Heart left ventricle (tissue), 13 donors: ENCODE measurements around the gene PDE11A.

ENCODE experiments used
- CTCF ChIP-seq, 12 donors: fragments of 200-600 bp; sonication (generic) in 4 of 12; IDR thresholded peaks; one replicate each; pipeline versions ENCODE4 v1.5.0 to v1.8.0; 2018 to 2022; ENCODE audit warnings: antibody characterized with exemption in 12 of 12, mild to moderate bottlenecking in 5 of 12
- POLR2A ChIP-seq, 2 donors: fragments of 450-650 bp; IDR thresholded peaks; one replicate each; pipeline ENCODE4 v1.6.1; 2017; ENCODE audit warnings: antibody characterized with exemption in 2 of 2, mild to moderate bottlenecking in 2 of 2, moderate library complexity in 2 of 2
- donor health status: ischemic (EF 13 %, LVEDD 7.1; RV severe dilation, severe dysfunction).
- donor health status: DM: no; HTN: yes; CAD: no.
- donor health status: DM: no; HTN: no; CAD: no.
- donor health status: ischemic (EF 25% LVEDD 6.9; RV normal size, moderate dysfunction).
- donor health status: ischemic (EF 25% LVEDD 5.7; RV mildly dilated, moderate dysfunction).
- donor health status: ischemic (EF 35%, LVEDD 5.7; RV mildly dilated, moderate dysfunction).
- donor health status: nonischemic (EF 11% LVEDD 7.7; RV severe dilation, severe dysfunction).
- donor health status: DM: yes; HTN: yes; CAD: no.
- donor health status: PGD.
- donor health status: ischemic (EF 29% LVEDD 5.4; RV normal size, mild dysfunction).
- donor health status: nonischemic (EF 23%, LVEDD 6.1; RV moderate dilation, normal function).

GRCh38 chr2:177597759-177598158, 474.8 kb downstream of the PDE11A start:
- TF ChIP-seq CTCF (IDR thresholded peaks at IDR 0.05) (no peak), POLR2A (IDR thresholded peaks at IDR 0.05) (no peak)
